ENCODE data around the gene VPS41.

DNA sequence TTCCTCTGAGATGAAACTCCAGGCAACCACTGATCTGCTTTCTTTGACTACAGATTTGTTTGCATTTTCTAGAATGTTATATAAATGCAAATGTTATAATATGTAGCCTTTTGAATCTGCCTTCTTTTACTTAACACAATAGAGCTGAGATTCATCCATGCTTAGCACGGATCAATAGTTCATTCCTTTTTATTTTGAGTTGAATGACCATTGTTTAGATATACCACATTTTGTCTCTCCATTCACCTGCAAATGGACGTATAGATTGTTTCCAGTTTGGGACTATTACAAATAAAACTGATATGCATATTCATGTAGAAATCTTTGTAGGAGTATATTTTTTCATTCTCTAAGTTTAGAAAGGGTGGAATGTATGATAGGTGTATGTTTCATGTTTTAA is 57.7 kb downstream of the VPS41 start:
- TF ChIP-seq CTCF (conservative IDR thresholded peaks at IDR 0.05) (no peak), EZH2 (IDR thresholded peaks at IDR 0.05; ENCODE audit: low read depth) (no peak)

Data from PC-9 (cell line).